GM21576 (cell line): ENCODE data around the gene TMEM200C.

Source experiments
- ATAC-seq: cut with Tn5 transposase; IDR thresholded peaks from one replicate; pipeline ENCODE4 v1.9.1; 2021; ENCODE audit warnings: mild to moderate bottlenecking, moderate library complexity; ENCODE audit not compliant: unreplicated experiment

Gene TMEM200C

GRCh38 chr18:5895299-5895875 lies at the start of gene TMEM200C:
TMEM200C (minus strand) TSS chr18:5895522; CDS start chr18:5892063, 3,459 bp downstream.
- no peak for ATAC-seq

GRCh38 chr18:5944448-5944847 lies 49.1 kb upstream of the TMEM200C start:
- no peak for ATAC-seq

- ATAC-seq = no peak
Observed at GRCh38 chr18:5943514-5943913, 48.2 kb upstream of the TMEM200C start.

- no peak for ATAC-seq
Observed at GRCh38 chr18:5942591-5942990, 47.3 kb upstream of the TMEM200C start.

- no peak for ATAC-seq
Observed at GRCh38 chr18:5941890-5942289, 46.6 kb upstream of the TMEM200C start.

- no peak for ATAC-seq
Observed at GRCh38 chr18:5939801-5940667, 44.7 kb upstream of the TMEM200C start.

GRCh38 chr18:5937795-5938194 lies 42.5 kb upstream of the TMEM200C start:
- no peak for ATAC-seq

GRCh38 chr18:5937121-5937520 lies 41.8 kb upstream of the TMEM200C start:
- no peak for ATAC-seq

- ATAC-seq = no peak
Observed at GRCh38 chr18:5930789-5931188, 35.5 kb upstream of the TMEM200C start.

GRCh38 chr18:5918205-5918858 lies 23.0 kb upstream of the TMEM200C start:
- ATAC-seq = no peak

- ATAC-seq = no peak
Observed at GRCh38 chr18:5914951-5915350, 19.6 kb upstream of the TMEM200C start.

GRCh38 chr18:5914016-5914415 lies 18.7 kb upstream of the TMEM200C start:
- ATAC-seq = no peak

GRCh38 chr18:5912566-5912965 lies 17.2 kb upstream of the TMEM200C start:
- ATAC-seq = no peak

- ATAC-seq = no peak
Observed at GRCh38 chr18:5909125-5909524, 13.8 kb upstream of the TMEM200C start.

- ATAC-seq = no peak
Observed at GRCh38 chr18:5903386-5903785, 8.1 kb upstream of the TMEM200C start.

GRCh38 chr18:5900262-5900661 lies 4.9 kb upstream of the TMEM200C start:
- ATAC-seq = no peak

- no peak for ATAC-seq
Observed at GRCh38 chr18:5899835-5900234, 4.5 kb upstream of the TMEM200C start.

- ATAC-seq = no peak
Observed at GRCh38 chr18:5895876-5896740, 786 bp upstream of the TMEM200C start.

GRCh38 chr18:5894611-5895298 lies 567 bp downstream of the TMEM200C start:
- no peak for ATAC-seq

GRCh38 chr18:5893956-5894610 lies 1.2 kb downstream of the TMEM200C start:
- ATAC-seq = no peak
